AG04449 (cell line): ENCODE measurements around the gene SECISBP2.

ENCODE experiments used
- CTCF ChIA-PET: fragments of 350-600 bp; formaldehyde crosslinking; extraction: SDS; loops from one replicate; lab custom pipeline; 2021; ENCODE audit warnings: antibody characterized with exemption; lab: Yijun Ruan, JAX
- POLR2A ChIA-PET: fragments of 400-600, 350-600 bp; formaldehyde crosslinking; extraction: SDS; loops from one replicate; lab custom pipeline; 2020; ENCODE audit warnings: antibody characterized with exemption, inconsistent platforms; lab: Yijun Ruan, JAX
- DNase-seq: peaks from one replicate; pipeline ENCODE4 v3.0.0-alpha.2; 2010; ENCODE audit warnings: low read depth, low spot score
- H3K4me3 ChIP-seq: 2 replicates; pipeline ENCODE4 v1.5.1; 2011; ENCODE audit warnings: low read depth, mild to moderate bottlenecking, control low read depth, low read length
- TF ChIP-seq, protein P1 (sequence below): IDR thresholded peaks from one replicate; pipeline ENCODE4 v1.5.1; 2011; ENCODE audit warnings: mild to moderate bottlenecking, moderate library complexity, low read length, control low read depth, inconsistent platforms; ENCODE audit not compliant: insufficient read depth; ENCODE audit errors: missing control alignments

SECISBP2 gene

DNA sequence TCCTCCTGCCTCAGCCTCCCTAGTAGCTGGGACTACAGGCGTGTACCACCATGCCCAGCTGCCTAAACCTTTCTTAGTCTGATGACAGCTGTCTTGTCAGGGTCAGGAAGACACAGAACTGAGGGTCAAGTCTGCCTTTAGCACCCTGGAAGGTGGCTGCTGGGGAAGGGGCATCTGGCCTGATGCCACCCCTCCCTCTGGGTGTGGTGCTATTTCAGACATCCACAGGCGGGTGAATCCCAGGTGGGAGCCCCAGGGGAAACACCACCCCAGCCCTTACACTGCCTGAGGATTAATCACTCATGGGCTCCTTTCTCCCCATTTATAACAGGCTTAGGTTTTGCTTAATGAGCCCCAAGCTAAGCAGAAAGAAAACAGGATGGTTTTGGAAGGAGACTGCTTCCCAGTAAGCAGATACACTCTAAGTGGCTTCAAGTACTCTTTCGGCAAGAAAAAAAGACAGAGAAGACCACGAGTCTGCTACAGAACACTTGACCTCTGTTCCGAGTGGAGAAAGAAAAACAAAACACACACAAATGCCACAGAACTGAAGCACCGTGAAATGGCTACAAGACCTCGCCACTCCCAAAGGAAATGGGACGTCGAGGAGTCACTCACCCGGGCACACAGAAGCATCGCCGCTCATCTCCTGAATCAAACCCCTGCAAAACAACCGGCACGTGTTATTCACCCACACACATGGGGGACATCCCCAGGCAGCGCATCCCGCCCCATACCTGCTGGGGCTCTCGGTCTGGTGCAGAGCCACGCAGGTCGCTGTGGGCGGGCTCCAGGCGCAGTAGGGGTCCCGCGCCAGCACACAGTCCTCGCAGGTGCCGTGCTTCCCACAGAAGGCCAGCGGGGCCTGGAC is 62.4 kb downstream of the SECISBP2 start:
- no peak for DNase-seq
- ChIA-PET CTCF (no interaction called here), POLR2A (no interaction called here)
- H3K4me3 ChIP-seq, result no peak overlapping the region
- TF ChIP-seq, protein P1, sequence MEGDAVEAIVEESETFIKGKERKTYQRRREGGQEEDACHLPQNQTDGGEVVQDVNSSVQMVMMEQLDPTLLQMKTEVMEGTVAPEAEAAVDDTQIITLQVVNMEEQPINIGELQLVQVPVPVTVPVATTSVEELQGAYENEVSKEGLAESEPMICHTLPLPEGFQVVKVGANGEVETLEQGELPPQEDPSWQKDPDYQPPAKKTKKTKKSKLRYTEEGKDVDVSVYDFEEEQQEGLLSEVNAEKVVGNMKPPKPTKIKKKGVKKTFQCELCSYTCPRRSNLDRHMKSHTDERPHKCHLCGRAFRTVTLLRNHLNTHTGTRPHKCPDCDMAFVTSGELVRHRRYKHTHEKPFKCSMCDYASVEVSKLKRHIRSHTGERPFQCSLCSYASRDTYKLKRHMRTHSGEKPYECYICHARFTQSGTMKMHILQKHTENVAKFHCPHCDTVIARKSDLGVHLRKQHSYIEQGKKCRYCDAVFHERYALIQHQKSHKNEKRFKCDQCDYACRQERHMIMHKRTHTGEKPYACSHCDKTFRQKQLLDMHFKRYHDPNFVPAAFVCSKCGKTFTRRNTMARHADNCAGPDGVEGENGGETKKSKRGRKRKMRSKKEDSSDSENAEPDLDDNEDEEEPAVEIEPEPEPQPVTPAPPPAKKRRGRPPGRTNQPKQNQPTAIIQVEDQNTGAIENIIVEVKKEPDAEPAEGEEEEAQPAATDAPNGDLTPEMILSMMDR, result no peak

DNA sequence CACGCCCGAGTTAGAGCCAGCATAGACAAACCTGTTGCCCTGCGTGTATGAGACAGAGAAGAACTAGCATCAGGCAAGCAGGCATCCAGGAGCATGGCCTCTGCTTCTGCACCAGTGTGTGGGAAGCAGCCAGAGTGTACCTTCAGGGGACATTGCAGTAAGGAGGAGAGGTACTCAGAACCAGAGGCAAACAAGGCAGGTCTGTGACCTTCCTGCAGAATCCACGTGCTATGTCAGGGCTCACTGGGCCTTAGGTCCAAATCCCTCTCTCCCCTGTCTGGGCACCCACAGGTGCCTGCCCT is 63.0 kb downstream of the SECISBP2 start:
- ChIA-PET CTCF (no interaction called here), POLR2A (no interaction called here)
- H3K4me3 ChIP-seq, result no peak overlapping the region
- no peak for DNase-seq
- TF ChIP-seq, protein P1, result no peak

DNA sequence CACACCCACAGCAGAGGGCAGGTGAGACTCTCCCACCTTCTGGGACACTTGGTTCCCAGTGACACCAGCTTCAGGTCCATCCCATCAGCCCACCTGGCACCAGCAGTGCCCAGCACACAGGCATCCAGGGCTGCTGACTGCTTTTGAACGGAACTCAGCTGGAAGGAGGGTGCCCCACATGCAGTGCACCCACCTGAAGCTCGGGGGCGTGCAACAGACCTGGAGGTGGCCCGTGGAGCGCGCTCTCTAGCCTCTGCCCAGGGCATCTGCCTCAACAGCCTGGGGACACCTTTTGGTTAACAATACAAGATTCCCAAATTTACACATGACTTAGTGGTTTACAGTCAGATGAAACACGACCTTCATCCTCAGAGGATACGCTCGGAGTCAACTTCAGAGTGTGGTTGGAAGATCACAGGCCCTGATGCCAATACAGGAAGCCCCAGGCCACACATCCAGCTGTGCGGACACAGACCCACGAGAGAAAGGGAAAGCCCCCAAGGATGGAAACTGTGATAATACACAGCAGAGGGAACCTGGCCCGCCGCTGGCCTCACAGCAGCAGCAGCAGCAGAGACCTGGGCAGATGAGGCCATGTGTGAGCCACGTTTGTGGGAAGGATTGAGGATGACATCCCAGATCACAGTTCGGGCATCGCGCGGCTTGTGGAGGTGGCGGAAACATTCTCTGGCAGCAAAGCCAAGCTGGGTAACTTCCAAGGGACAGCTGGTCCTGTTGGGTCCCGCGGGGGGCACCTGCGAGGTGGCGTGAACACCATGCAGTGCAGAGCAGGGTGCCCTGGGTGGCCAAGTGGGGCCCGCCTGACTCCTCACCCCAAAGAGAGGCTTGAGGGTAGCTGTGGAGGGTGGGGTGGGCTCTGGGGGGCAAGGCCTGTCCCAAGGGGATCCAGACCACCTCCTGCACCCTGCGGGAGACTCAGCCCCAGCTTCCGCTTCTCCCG is 64.0 kb downstream of the SECISBP2 start:
- DNase-seq, result no peak
- H3K4me3 ChIP-seq, result no peak overlapping the region
- ChIA-PET CTCF (interaction anchor here (1.3 kb wide), 1 partner anchor 167 kb away, joined by 3 read pairs; no protein-coding TSS in a partner anchor), POLR2A (no interaction called here)
- TF ChIP-seq, protein P1, result no peak

DNA sequence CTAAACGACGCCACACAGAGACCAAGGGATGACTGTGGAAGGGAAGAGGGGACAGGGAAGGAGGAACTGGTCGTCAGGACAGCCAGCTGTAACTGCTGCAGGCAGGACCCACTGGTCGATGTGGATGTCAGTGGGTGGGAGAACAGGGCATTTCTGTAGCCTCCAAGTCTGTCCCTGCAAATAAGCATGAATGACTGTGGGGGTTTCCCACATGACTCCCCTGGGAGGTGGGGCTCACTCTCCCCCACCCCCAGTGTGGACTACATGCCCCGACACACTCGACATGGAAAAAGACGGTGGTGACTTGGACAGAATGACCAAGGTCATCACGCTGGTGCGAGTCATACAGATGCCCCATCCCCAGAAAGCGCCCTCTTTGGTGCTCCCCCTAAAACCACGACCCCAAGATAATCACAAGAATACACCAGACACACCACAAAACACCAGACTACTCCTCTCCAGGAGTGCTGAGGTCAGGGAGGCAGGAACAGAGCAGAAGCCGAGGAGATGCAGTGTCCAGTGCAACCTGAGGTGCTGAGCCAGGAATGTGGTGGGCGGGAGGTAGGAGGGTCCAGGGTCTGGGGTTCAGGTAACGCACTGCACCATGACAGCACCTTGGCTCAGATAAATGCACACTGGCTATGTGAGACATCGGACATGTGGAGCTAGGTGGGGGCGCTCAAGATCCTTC is 64.9 kb downstream of the SECISBP2 start:
- CTCF ChIA-PET, result interaction anchor here (1.3 kb wide), 1 partner anchor 166 kb away, joined by 3 read pairs; no protein-coding TSS in a partner anchor
- TF ChIP-seq, protein P1, result no peak
- POLR2A ChIA-PET, result no interaction called here
- no peak overlapping the region for H3K4me3 ChIP-seq
- DNase-seq, result no peak

DNA sequence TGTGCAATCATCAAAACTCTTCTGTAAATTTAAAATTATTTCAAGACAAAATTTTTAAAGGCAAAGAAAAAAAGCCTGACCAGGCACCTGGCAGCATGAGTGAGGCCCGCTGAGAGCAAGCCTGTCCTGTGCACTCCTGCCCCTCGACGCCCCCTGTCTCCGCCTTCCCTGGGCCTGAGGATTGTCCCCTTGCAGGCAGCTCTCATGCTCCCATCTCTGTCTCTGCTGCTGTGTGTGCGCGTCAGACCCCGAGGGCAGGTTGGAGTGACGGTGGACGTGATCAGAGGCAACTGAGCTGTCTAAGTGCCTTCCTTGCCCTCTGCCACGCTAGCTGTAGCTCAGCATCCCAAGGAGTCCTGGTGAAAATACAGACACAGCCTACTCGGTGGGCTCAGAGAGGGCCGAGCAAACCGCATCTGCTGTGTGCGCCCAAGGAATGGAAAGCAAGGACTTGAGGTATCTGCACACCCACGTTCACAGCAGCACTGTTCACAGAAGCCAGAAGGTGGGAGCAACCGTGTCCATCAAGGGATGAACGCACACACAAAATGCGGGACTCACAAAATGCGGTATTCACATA is 65.5 kb downstream of the SECISBP2 start:
- ChIA-PET POLR2A (no interaction called here), CTCF (no interaction called here)
- no peak overlapping the region for H3K4me3 ChIP-seq
- DNase-seq, result no peak
- TF ChIP-seq, protein P1, result no peak
